IMR-90 (cell line): ENCODE results near the gene ITM2C. TPM values are rescaled to one million over a fixed set of nuclear protein-coding genes. Genes with fewer than 3 reads are reported as not detected.

Experiments
- ATAC-seq: fragments of 200-7000 bp; cut with Tn5 transposase; 2 replicates; pipeline ENCODE4 v1.9.1; 2020; ENCODE audit warnings: low read depth, mild to moderate bottlenecking, moderate library complexity
- BruUV-seq: library from RNA; stranded (reverse); fragments of 400-500 nt; replicated peaks from 2 replicates; lab custom pipeline; 2021; lab: Mats Ljungman, UMichigan
- CTCF ChIA-PET: fragments of 300-600 bp; formaldehyde crosslinking; extraction: SDS; loops from one replicate; lab custom pipeline; 2021; ENCODE audit warnings: antibody characterized with exemption; lab: Yijun Ruan, JAX
- POLR2A ChIA-PET: fragments of 300-600 bp; sonication (Branson Sonifier 250); formaldehyde crosslinking; loops from one replicate; lab custom pipeline; 2022; ENCODE audit warnings: antibody characterized with exemption; ENCODE audit not compliant: unreplicated experiment; lab: Charles Lee
- DNase-seq: peaks from one replicate; pipeline ENCODE4 v3.0.0; 2013
- H2AFZ ChIP-seq: replicated peaks from 2 replicates; pipeline ENCODE3; 2013; ENCODE audit warnings: low read length, mild to moderate bottlenecking; ENCODE audit not compliant: poor library complexity
- H2AK5ac ChIP-seq: 2 replicates; pipeline ENCODE4 v1.6.1; 2013; ENCODE audit warnings: low read depth, low read length, inconsistent platforms
- H2AK9ac ChIP-seq: replicated peaks from 2 replicates; pipeline ENCODE3; 2013; ENCODE audit warnings: mild to moderate bottlenecking, low read depth, low read length, moderate library complexity; ENCODE audit not compliant: poor library complexity
- H2BK120ac ChIP-seq: 2 replicates; pipeline ENCODE4 v1.6.1; 2013; ENCODE audit warnings: low read depth, low read length, inconsistent platforms
- H2BK15ac ChIP-seq: 3 replicates; pipeline ENCODE4 v1.6.1; 2013; ENCODE audit warnings: low read depth, low read length, inconsistent platforms
- H2BK20ac ChIP-seq: 2 replicates; pipeline ENCODE4 v1.6.1; 2013; ENCODE audit warnings: low read depth, mild to moderate bottlenecking, inconsistent platforms, low read length, moderate library complexity
- H2BK5ac ChIP-seq: 2 replicates; pipeline ENCODE4 v1.6.1; 2013; ENCODE audit warnings: mild to moderate bottlenecking, low read depth, low read length, inconsistent platforms; ENCODE audit not compliant: poor library complexity, severe bottlenecking
- H3K14ac ChIP-seq: replicated peaks from 2 replicates; pipeline ENCODE4 v1.6.1; 2013; ENCODE audit warnings: low read depth, low read length, inconsistent platforms
- H3K18ac ChIP-seq: 2 replicates; pipeline ENCODE4 v1.6.1; 2013; ENCODE audit warnings: low read depth, low read length, control low read depth
- H3K23ac ChIP-seq: 2 replicates; pipeline ENCODE4 v1.6.1; 2013; ENCODE audit warnings: low read depth, low read length, inconsistent platforms
- H3K27ac ChIP-seq: 2 replicates; pipeline ENCODE4 v1.5.1; 2013; ENCODE audit warnings: mild to moderate bottlenecking, control low read depth, low read length; ENCODE audit not compliant: insufficient read depth
- H3K27me3 ChIP-seq: 2 replicates; pipeline ENCODE4 v1.6.1; 2013; ENCODE audit warnings: low read length; ENCODE audit not compliant: control insufficient read depth, insufficient read depth
- H3K36me3 ChIP-seq: 2 replicates; pipeline ENCODE4 v1.6.1; 2013; ENCODE audit warnings: low read length, mixed read lengths; ENCODE audit not compliant: control insufficient read depth, insufficient read depth
- H3K4ac ChIP-seq: 2 replicates; pipeline ENCODE4 v1.6.1; 2013; ENCODE audit warnings: low read depth, low read length, inconsistent platforms
- H3K4me1 ChIP-seq: 2 replicates; pipeline ENCODE4 v1.6.1; 2013; ENCODE audit warnings: low read length, mixed read lengths; ENCODE audit not compliant: control insufficient read depth, insufficient read depth
- H3K4me2 ChIP-seq: 2 replicates; pipeline ENCODE4 v1.6.1; 2013; ENCODE audit warnings: low read depth, mild to moderate bottlenecking, control low read depth, low read length, moderate library complexity
- H3K4me3 ChIP-seq: 2 replicates; pipeline ENCODE4 v1.5.1; 2013; ENCODE audit warnings: low read depth, mild to moderate bottlenecking, control low read depth, low read length, moderate library complexity; ENCODE audit not compliant: insufficient read depth
- H3K56ac ChIP-seq: 2 replicates; pipeline ENCODE4 v1.6.1; 2013; ENCODE audit warnings: low read length, inconsistent platforms; ENCODE audit not compliant: insufficient read depth; ENCODE audit errors: extremely low read depth
- H3K79me1 ChIP-seq, 2 experiments: 2 replicates each; pipeline ENCODE4 v1.6.1; 2013; ENCODE audit warnings: low read length in 2 of 2, inconsistent platforms in 1 of 2, low read depth in 1 of 2
- H3K9ac ChIP-seq: 2 replicates; pipeline ENCODE4 v1.6.1; 2013; ENCODE audit warnings: low read depth, low read length, control low read depth
- H3K9me1 ChIP-seq: 2 replicates; pipeline ENCODE4 v1.6.1; 2013; ENCODE audit warnings: low read length, inconsistent platforms; ENCODE audit not compliant: insufficient read depth
- H3K9me3 ChIP-seq: 2 replicates; pipeline ENCODE4 v1.6.1; 2013; ENCODE audit warnings: low read length; ENCODE audit not compliant: control insufficient read depth, insufficient read depth
- H4K20me1 ChIP-seq: 2 replicates; pipeline ENCODE4 v1.6.1; 2013; ENCODE audit warnings: low read length, inconsistent platforms; ENCODE audit not compliant: insufficient read depth
- H4K5ac ChIP-seq: 2 replicates; pipeline ENCODE4 v1.6.1; 2013; ENCODE audit warnings: mild to moderate bottlenecking, low read depth, low read length, control low read depth
- H4K8ac ChIP-seq, 2 experiments: 2 replicates each; pipeline ENCODE4 v1.6.1; 2013; ENCODE audit warnings: low read depth in 2 of 2, low read length in 2 of 2, control low read depth in 1 of 2, inconsistent platforms in 1 of 2
- H4K91ac ChIP-seq: 2 replicates; pipeline ENCODE4 v1.6.1; 2013; ENCODE audit warnings: low read depth, low read length, inconsistent platforms; ENCODE audit not compliant: insufficient read depth
- BHLHE40 ChIP-seq: fragments of 150-350 bp; IDR thresholded peaks from 2 replicates; pipeline ENCODE4 v1.6.1; 2016; ENCODE audit warnings: mild to moderate bottlenecking, low read depth, low read length
- CEBPB ChIP-seq: IDR thresholded peaks from 2 replicates; pipeline ENCODE4 v1.6.1; 2012; ENCODE audit warnings: low read depth, low read length, improper control_type of control experiment
- CHD1 ChIP-seq: IDR thresholded peaks from 2 replicates; pipeline ENCODE4 v1.6.1; 2012; ENCODE audit warnings: low read depth, low read length, improper control_type of control experiment
- CTCF ChIP-seq: conservative IDR thresholded peaks from 2 replicates; pipeline ENCODE4 v1.5.1; 2012; ENCODE audit warnings: mild to moderate bottlenecking, low read depth, low read length, improper control_type of control experiment
- ELK1 ChIP-seq: fragments of 150-350 bp; IDR thresholded peaks from 2 replicates; pipeline ENCODE4 v1.6.1; 2016; ENCODE audit warnings: low read depth, mild to moderate bottlenecking, low read length, moderate library complexity, borderline replicate concordance
- FOS ChIP-seq: fragments of 150-350 bp; IDR thresholded peaks from 2 replicates; pipeline ENCODE4 v1.6.1; 2016; ENCODE audit warnings: low read depth, low read length
- MAFK ChIP-seq: IDR thresholded peaks from 2 replicates; pipeline ENCODE4 v1.6.1; 2012; ENCODE audit warnings: low read depth, low read length, improper control_type of control experiment
- MAZ ChIP-seq: IDR thresholded peaks from 2 replicates; pipeline ENCODE4 v1.6.1; 2012; ENCODE audit warnings: low read depth, mild to moderate bottlenecking, low read length, improper control_type of control experiment, moderate library complexity, borderline replicate concordance
- MXI1 ChIP-seq: IDR thresholded peaks from 2 replicates; pipeline ENCODE4 v1.6.1; 2012; ENCODE audit warnings: low read depth, mild to moderate bottlenecking, low read length, moderate library complexity, borderline replicate concordance
- NFE2L2 ChIP-seq: fragments of 150-350 bp; IDR thresholded peaks from 2 replicates; pipeline ENCODE4 v1.6.1; 2016; ENCODE audit warnings: low read depth, mild to moderate bottlenecking, low read length
- POLR2A ChIP-seq: IDR thresholded peaks from 2 replicates; pipeline ENCODE4 v1.6.1; 2012; ENCODE audit warnings: mild to moderate bottlenecking, low read depth, low read length
- RAD21 ChIP-seq: IDR thresholded peaks from 2 replicates; pipeline ENCODE4 v1.6.1; 2012; ENCODE audit warnings: low read length, improper control_type of control experiment
- RCOR1 ChIP-seq: IDR thresholded peaks from 2 replicates; pipeline ENCODE4 v1.6.1; 2012; ENCODE audit warnings: mild to moderate bottlenecking, low read length, improper control_type of control experiment; ENCODE audit not compliant: insufficient replicate concordance
- RFX5 ChIP-seq: IDR thresholded peaks from 2 replicates; pipeline ENCODE4 v1.8.0; 2012; ENCODE audit warnings: low read depth, mild to moderate bottlenecking, low read length, moderate library complexity
- SMC3 ChIP-seq: fragments of 150-350 bp; IDR thresholded peaks from 2 replicates; pipeline ENCODE4 v1.6.1; 2016; ENCODE audit warnings: low read depth, mild to moderate bottlenecking, antibody characterized with exemption, low read length, moderate library complexity
- USF2 ChIP-seq: fragments of 150-350 bp; IDR thresholded peaks from 2 replicates; pipeline ENCODE4 v1.6.1; 2017; ENCODE audit warnings: mild to moderate bottlenecking, antibody characterized with exemption, low read length, low read depth
- WGBS, 2 experiments: methylation state at CpG; one replicate each; pipeline versions ENCODE4 v1.1.5 to v1.1.7; 2013; ENCODE audit warnings: missing lambda C conversion rate in 2 of 2; ENCODE audit not compliant: insufficient read length in 1 of 2; ENCODE audit errors: extremely low coverage in 2 of 2; 5-methylcytosine and 5-hydroxymethylcytosine counted together
- dilution Hi-C: fragments of 300-500 bp; cut with HindIII; formaldehyde crosslinking; loops from one replicate; pipeline ENCODE4 v1.14.3; 2018; ENCODE audit warnings: low sequenced_read_pairs; ENCODE audit not compliant: unreplicated experiment
- in situ Hi-C: fragments of 300-500 bp; cut with MboI; formaldehyde crosslinking; loops from 3 replicates; pipeline ENCODE4 v1.14.3; 2019; ENCODE audit warnings: low sequenced_read_pairs, inconsistent platforms, mixed read lengths
- intact Hi-C: fragments of 100-400 bp; cut with micrococcal nuclease; formaldehyde crosslinking; loops from 2 replicates; pipeline ENCODE4 v1.10.0; 2022
- polyA plus RNA-seq, 3 experiments: library from polyadenylated mRNA; depleted of rRNA; stranded (reverse); fragments of >200 nt; gene quantifications; 2 replicates each; pipeline ENCODE4 v1.2.3, GENCODE V29; 2012; ENCODE audit warnings: low replicate concordance in 1 of 3
- total RNA-seq: library from RNA; depleted of rRNA; stranded (reverse); fragments of >200 nt; gene quantifications from 2 replicates; pipeline ENCODE4 v1.2.3, GENCODE V29; 2012

ITM2C gene
- total and polyA plus RNA-seq, 2 of the 4 experiments (the other 2 are of a cell fraction): 46.8 to 274 TPM

GRCh38 chr2:230893338-230893737 is 28.6 kb downstream of the ITM2C start:
- H3K4ac ChIP-seq: no peak overlapping the region
- no peak overlapping the region for H4K91ac ChIP-seq
- no peak overlapping the region for H2BK5ac ChIP-seq
- POLR2A ChIA-PET: no interaction called here
- CTCF ChIA-PET: no interaction called here
- no peaks in the 10 kb centered on the region for H3K36me3 ChIP-seq
- dilution Hi-C loops: no loop called here
- H2AK9ac ChIP-seq: no peak overlapping the region
- no peak overlapping the region for H2BK20ac ChIP-seq
- intact Hi-C loops: no loop called here
- no peaks in the 10 kb centered on the region for H3K79me1 ChIP-seq
- no peak for TF ChIP-seq MAZ
- no peak for TF ChIP-seq RFX5
- TF ChIP-seq RCOR1: no peak
- no peak for TF ChIP-seq MXI1
- no peak for TF ChIP-seq CHD1
- TF ChIP-seq CEBPB: no peak
- TF ChIP-seq BHLHE40: no peak
- no peak for TF ChIP-seq SMC3
- TF ChIP-seq MAFK: no peak
- TF ChIP-seq NFE2L2: no peak
- no peak for TF ChIP-seq POLR2A
- TF ChIP-seq USF2: no peak
- TF ChIP-seq RAD21: no peak
- TF ChIP-seq ELK1: no peak
- TF ChIP-seq CTCF: no peak
- TF ChIP-seq FOS: no peak
- H3K4me1 ChIP-seq: no peaks in the 10 kb centered on the region
- no peak for ATAC-seq
- H4K5ac ChIP-seq: no peak overlapping the region
- DNase-seq: no peak
- H3K27ac ChIP-seq: no peak overlapping the region
- H3K9me1 ChIP-seq: no peaks in the 10 kb centered on the region; the same call in 1 of the 2 replicates
- no peak overlapping the region for H3K56ac ChIP-seq
- no peak overlapping the region for H2AFZ ChIP-seq
- no peak overlapping the region for H3K4me2 ChIP-seq
- no peak overlapping the region for H2BK15ac ChIP-seq
- H3K9me3 ChIP-seq: peaks cover 2% of the 10 kb centered on the region; the same call in 1 of the 2 replicates
- no peak overlapping the region for H2AK5ac ChIP-seq
- H4K8ac ChIP-seq: no peak overlapping the region
- H3K4me3 ChIP-seq: no peak overlapping the region
- in situ Hi-C loops: no loop called here
- no peak overlapping the region for H3K18ac ChIP-seq
- 53% methylated on average over 3 of the region's 6 CpGs; no CpG with 5 or more reads in 1 of the 2 experiments for WGBS, 2 experiments
- peaks cover 48% of the 10 kb centered on the region for H3K27me3 ChIP-seq
- H3K14ac ChIP-seq: no peak overlapping the region
- no peak overlapping the region for H3K9ac ChIP-seq
- H3K23ac ChIP-seq: no peak overlapping the region
- no peaks in the 10 kb centered on the region for H4K20me1 ChIP-seq
- BruUV-seq: no TSS peak
- H2BK120ac ChIP-seq: no peak overlapping the region
